Measurements from ENCODE around the gene ACTG1. TPM values are rescaled to one million over a fixed set of nuclear protein-coding genes. Genes with fewer than 3 reads are reported as not detected.

The ACTG1 gene
- total RNA-seq, 1 donor from 2014 or later = 1,228 TPM

DNA sequence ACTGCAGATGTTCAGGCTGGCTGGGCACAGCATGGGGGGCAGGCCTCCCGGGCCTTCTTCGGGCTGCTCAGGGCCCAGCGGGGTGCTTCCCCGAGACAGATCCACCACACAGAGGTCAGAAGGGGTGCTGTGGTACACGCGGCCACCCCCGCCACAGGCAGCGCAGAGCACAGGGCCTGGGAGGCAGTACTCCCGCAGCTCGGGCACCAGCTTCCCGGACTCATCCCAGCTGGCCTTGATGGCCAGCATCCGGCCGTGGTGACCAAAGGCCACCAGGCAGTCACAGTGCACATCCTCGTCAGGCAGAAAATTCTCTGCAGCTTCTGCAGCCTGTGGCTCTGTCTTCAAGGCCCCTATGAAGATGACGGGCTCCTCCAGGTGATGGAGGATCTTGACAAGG lies 37.7 kb upstream of the ACTG1 start:
- no peak overlapping the region for H2AFZ ChIP-seq (replicated peaks)
- H3F3A ChIP-seq (ENCODE audit: low read depth) = peaks cover 16% of the 10 kb centered on the region
- DNase-seq (ENCODE audit: low spot score) = no peak
- no peak overlapping the region for H3K27ac ChIP-seq
- no peaks in the 10 kb centered on the region for H3K9me3 Mint-ChIP-seq
- TF ChIP-seq EZH2 (IDR thresholded peaks at IDR 0.05) (no peak), EZH2phosphoT487 (IDR thresholded peaks at IDR 0.05) (no peak), CTCF (IDR thresholded peaks at IDR 0.05) (no peak)
- peaks cover 11% of the 10 kb centered on the region for H3K36me3 Mint-ChIP-seq
- peaks cover 31% of the 10 kb centered on the region for H3K4me1 Mint-ChIP-seq
- H3K9ac ChIP-seq = no peak overlapping the region
- H3K27me3 Mint-ChIP-seq (ENCODE audit: insufficient read depth, low read depth) = peaks cover 13% of the 10 kb centered on the region
- peaks cover 5% of the 10 kb centered on the region for H3K4me1 ChIP-seq
- peak overlapping the region; percentile 94 for H3K4me3 Mint-ChIP-seq
- no peaks in the 10 kb centered on the region for H3K9me3 ChIP-seq (ENCODE audit: low read depth)
- no peaks in the 10 kb centered on the region for H3K27me3 ChIP-seq
- no peak overlapping the region for H3K27ac Mint-ChIP-seq
- no peak overlapping the region for H3K4me3 ChIP-seq
- no peaks in the 10 kb centered on the region for H3K36me3 ChIP-seq
- no peak overlapping the region for H3K4me2 ChIP-seq
- H3K79me2 ChIP-seq (ENCODE audit: low read depth) = peaks cover 15% of the 10 kb centered on the region
- peaks cover 6% of the 10 kb centered on the region for H4K20me1 ChIP-seq (ENCODE audit: low read depth)

GRCh38 chr17:81549826-81550225 lies 37.2 kb upstream of the ACTG1 start:
- H3F3A ChIP-seq (ENCODE audit: low read depth) = peaks cover 16% of the 10 kb centered on the region
- Mint-ChIP-seq H3K27ac (no peak overlapping the region), H3K9me3 (no peaks in the 10 kb centered on the region), H3K36me3 (peaks cover 11% of the 10 kb centered on the region), H3K4me1 (peaks cover 31% of the 10 kb centered on the region), H3K27me3 (ENCODE audit: insufficient read depth, low read depth) (peaks cover 12% of the 10 kb centered on the region), H3K4me3 (peak overlapping the region; percentile 94)
- peaks cover 5% of the 10 kb centered on the region for H3K4me1 ChIP-seq
- no peak for DNase-seq (ENCODE audit: low spot score)
- H3K9ac ChIP-seq = no peak overlapping the region
- H2AFZ ChIP-seq (replicated peaks) = no peak overlapping the region
- H3K4me3 ChIP-seq = no peak overlapping the region
- peaks cover 15% of the 10 kb centered on the region for H3K79me2 ChIP-seq (ENCODE audit: low read depth)
- no peaks in the 10 kb centered on the region for H3K9me3 ChIP-seq (ENCODE audit: low read depth)
- no peak overlapping the region for H3K27ac ChIP-seq
- peaks cover 6% of the 10 kb centered on the region for H4K20me1 ChIP-seq (ENCODE audit: low read depth)
- no peaks in the 10 kb centered on the region for H3K27me3 ChIP-seq
- H3K36me3 ChIP-seq = no peaks in the 10 kb centered on the region
- H3K4me2 ChIP-seq = no peak overlapping the region
- no peak for TF ChIP-seq CTCF (IDR thresholded peaks at IDR 0.05)
- no peak for TF ChIP-seq EZH2phosphoT487 (IDR thresholded peaks at IDR 0.05)

DNA sequence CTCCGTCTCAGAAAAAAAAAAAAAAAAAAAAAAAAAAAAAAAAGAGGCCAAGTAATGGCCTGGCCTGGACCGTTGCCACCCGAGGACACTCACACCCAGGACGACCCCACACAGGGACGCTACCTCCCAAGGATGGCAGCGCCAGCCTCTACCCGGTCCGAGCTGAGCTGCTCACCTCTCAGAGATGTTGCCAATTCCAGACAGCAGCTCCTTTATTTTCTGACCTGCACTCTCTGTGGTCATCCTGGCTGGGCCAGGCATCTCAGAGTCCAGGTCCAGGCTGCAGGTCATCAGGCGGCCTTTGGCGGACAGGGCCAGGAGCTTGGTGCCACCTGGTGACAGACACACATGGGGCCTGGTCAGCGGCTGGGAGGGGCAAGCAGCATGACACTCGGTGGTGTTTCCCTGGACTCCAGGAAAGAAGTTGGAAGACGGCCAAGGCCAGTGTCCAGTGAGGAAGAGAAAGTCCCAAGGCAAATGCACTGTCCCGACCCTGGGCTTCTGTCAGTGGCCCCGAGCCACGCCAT lies 36.5 kb upstream of the ACTG1 start:
- Histone ChIP-seq H3K36me3 (no peaks in the 10 kb centered on the region), H3K9ac (no peak overlapping the region), H3K79me2 (ENCODE audit: low read depth) (peaks cover 15% of the 10 kb centered on the region), H3K27ac (no peak overlapping the region), H3K4me3 (no peak overlapping the region), H3K4me2 (no peak overlapping the region), H2AFZ (replicated peaks) (no peak overlapping the region), H3K9me3 (ENCODE audit: low read depth) (no peaks in the 10 kb centered on the region), H4K20me1 (ENCODE audit: low read depth) (peaks cover 6% of the 10 kb centered on the region), H3K27me3 (no peaks in the 10 kb centered on the region), H3F3A (ENCODE audit: low read depth) (peaks cover 16% of the 10 kb centered on the region), H3K4me1 (peaks cover 5% of the 10 kb centered on the region)
- H3K27me3 Mint-ChIP-seq (ENCODE audit: insufficient read depth, low read depth) = peaks cover 11% of the 10 kb centered on the region
- H3K9me3 Mint-ChIP-seq = no peaks in the 10 kb centered on the region
- no peak overlapping the region for H3K27ac Mint-ChIP-seq
- TF ChIP-seq CTCF (IDR thresholded peaks at IDR 0.05) (no peak), EZH2phosphoT487 (IDR thresholded peaks at IDR 0.05) (no peak), EZH2 (IDR thresholded peaks at IDR 0.05) (no peak)
- peaks cover 29% of the 10 kb centered on the region for H3K4me1 Mint-ChIP-seq
- no peak for DNase-seq (ENCODE audit: low spot score)
- H3K36me3 Mint-ChIP-seq = peaks cover 11% of the 10 kb centered on the region
- peak overlapping the region; percentile 94 for H3K4me3 Mint-ChIP-seq
